GM21786 (cell line): ENCODE measurements around the gene MAP4K2.

Source experiments
- ATAC-seq: cut with Tn5 transposase; IDR thresholded peaks from one replicate; pipeline ENCODE4 v1.9.1; 2021; ENCODE audit not compliant: unreplicated experiment

MAP4K2 gene

DNA sequence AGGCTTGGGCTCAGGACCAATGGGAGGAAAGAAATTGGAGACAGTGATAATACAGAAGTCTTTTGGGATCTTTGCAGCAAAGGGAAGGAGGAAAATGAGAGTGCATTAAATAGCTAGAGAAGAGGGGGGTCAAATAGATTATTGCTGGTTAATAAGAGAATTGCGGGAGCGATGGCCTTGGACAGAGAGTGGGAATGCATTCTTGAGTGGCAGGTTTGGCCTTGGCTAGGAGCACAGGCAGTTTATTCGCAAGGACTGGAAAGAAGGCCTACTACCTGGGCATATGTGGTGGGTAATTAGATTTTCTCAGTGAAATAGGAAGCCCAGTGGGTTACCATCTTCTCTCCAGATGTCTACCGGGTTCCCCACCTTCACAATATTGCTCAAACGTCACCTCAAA is 10.8 kb upstream of the MAP4K2 start:
- no peak for ATAC-seq

GRCh38 chr11:64810891-64811272 is 7.9 kb upstream of the MAP4K2 start:
- no peak for ATAC-seq

DNA sequence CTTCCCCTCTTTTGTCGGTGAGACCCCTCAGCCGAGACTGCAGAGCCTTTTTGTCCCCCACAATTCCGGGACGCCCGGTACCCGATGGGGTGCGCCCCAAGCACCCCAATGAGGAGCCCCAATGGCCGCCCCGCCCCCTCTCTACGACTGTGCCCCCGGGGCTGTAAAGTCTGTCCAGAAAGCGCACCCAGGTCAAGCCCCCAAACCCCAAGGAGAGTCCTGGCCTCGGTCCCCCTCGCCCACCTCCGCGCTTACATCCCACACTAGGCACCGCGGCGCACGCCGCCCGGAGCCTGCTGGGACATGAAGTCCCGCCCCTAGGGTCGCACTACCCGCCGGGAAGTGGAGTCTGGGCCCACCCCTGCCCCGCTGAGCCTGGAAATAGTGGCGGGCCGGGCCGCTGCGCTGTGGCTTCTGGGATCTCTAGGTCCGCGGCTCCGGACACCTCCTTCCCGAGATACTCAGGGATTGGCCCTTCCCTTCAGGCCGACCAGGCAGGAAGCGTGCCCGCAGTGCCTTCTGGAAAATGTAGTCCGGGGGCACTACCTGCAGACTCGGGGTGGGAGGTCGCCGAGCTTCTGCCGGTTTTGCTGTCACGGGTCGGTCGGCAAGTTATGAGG is 7.4 kb upstream of the MAP4K2 start, which contains the start of gene MEN1:
TSS of gene MEN1 (minus strand) at position 281 of the 620 bp plus-strand sequence. CDS start 442 bp downstream, outside the sequence.
- ATAC-seq: peak; percentile 50

- no peak for ATAC-seq
Observed at GRCh38 chr11:64809781-64810241, 6.8 kb upstream of the MAP4K2 start.

DNA sequence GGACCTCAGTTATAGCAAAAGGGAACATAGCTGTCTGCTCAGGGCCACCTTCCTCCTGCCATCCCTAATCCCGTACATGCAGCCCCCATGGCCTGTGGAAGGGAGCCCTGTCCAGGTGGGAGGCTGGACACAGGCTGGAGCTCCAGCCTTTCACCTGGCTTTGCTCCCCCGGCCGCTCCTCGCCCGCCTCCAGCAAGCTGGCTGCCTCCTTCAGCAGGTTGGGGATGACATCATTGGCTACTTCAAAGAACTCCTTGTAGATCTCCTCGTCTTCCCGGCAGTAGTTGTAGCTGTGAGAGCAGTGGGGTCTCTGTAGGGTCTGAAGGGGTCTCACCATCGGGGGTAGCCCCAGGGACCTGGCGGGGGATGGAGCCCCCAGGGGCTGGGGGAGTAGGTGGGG is 2.5 kb upstream of the MAP4K2 start:
- no peak for ATAC-seq

GRCh38 chr11:64804346-64805210 is 1.6 kb upstream of the MAP4K2 start:
- no peak for ATAC-seq

GRCh38 chr11:64803846-64804345 is 882 bp upstream of the MAP4K2 start:
- no peak for ATAC-seq

- no peak for ATAC-seq
Observed at GRCh38 chr11:64802370-64803157, 450 bp downstream of the MAP4K2 start.

GRCh38 chr11:64801561-64802369 is 1.2 kb downstream of the MAP4K2 start:
- ATAC-seq: no peak

DNA sequence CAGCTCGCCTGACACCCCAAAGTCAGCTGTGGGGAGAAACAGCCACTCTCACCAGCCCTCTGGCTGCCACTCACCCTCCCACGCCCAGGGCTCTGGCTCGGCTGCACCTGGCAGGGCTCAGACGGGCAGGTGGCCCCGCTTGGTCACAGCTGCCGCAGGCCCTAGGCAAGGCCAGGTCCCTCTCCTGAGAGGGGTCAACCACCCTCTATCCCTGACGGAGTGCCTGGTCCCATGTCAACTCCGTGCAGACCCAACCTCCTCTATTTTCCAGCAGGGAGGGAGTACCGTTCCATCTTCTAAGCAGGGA is 1.9 kb downstream of the MAP4K2 start:
- ATAC-seq: no peak

GRCh38 chr11:64800303-64801157 is 2.5 kb downstream of the MAP4K2 start:
- ATAC-seq: no peak

- no peak for ATAC-seq
Observed at GRCh38 chr11:64799623-64800302, 3.3 kb downstream of the MAP4K2 start.

DNA sequence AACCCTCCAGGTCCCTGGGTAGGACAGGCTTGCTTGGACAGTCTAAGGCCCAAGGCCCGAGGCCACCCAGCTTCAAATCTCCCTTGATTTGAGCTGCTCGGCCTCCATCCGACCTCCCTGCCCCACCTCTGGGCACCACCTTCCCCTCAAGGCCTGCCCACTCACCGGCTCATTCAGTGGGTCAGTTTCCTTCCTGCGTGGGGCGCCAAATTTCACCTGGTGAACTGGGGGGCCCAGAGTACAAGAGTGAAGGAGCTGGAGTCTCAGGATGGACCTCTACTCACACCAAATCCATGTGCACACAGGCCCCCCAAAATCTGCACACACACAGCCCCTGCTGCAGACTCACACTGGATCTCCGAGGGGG is 3.8 kb downstream of the MAP4K2 start:
- no peak for ATAC-seq

- no peak for ATAC-seq
Observed at GRCh38 chr11:64796757-64797541, 6.1 kb downstream of the MAP4K2 start.

GRCh38 chr11:64796047-64796756 is 6.8 kb downstream of the MAP4K2 start:
- ATAC-seq: no peak

DNA sequence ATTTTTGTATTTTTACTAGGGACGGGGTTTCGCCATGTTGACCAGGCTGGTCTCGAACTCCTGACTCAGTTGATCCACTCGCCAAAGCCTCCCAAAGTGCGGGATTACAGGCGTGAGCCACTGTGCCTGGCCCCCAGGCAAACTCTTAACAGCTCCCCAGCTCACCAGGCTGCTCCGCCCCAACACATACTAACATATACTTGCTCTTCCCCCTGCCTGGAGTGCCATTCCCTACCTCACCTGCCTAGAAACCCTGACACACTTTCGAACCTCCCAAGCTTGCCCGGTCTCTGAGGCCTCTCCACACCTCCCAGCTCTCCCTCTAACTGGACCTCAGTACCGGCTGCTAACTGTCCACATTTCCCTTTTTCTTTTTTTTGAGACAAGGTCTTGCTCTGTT is 8.5 kb downstream of the MAP4K2 start:
- ATAC-seq: no peak

- ATAC-seq: no peak
Observed at GRCh38 chr11:64793271-64794160, 9.5 kb downstream of the MAP4K2 start.
